ENCODE measurements around the gene PWWP2B. TPM values are rescaled to one million over a fixed set of nuclear protein-coding genes. Genes with fewer than 3 reads are reported as not detected.

The PWWP2B gene
- total and polyA plus RNA-seq, 2 of the 8 experiments (the other 6 are each of a cell fraction or from before 2014, with no cell fraction given) = 5.3 to 10.8 TPM

DNA sequence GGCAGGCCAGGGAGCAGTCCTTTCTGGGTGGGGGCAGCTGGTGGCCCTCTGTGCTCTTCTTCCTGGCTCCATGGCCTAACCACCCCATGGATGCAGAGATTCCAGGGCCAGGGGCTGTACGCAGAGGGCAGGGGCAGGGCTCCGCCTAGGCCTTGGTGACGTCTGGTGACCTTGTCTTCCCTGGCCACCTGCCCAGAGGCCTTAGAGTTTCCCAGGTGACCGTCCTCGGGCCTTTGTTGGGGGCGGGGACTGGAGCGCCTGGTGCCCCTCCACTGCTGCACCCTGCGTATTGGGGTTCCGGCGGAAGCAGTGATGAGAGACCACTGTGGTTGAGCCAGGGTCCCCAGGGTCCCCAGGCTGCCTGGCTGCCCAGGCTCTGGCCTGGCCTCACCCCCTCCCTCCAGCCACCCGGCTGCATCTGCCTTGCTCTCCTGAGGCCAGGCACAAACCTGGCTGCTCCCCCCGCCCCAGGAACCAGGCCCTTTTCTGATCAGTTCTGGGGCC, 10.3 kb downstream of the PWWP2B start:
- Histone ChIP-seq H3K9me3 (ENCODE audit: insufficient read depth in 2 of 2, low read depth in 1 of 2, low read length in 1 of 2) (no peaks in the 10 kb centered on the region), H4K8ac (ENCODE audit: extremely low read depth, insufficient read depth, low read length) (peak overlapping the region; percentile 66; the same call in 1 of the 2 replicates), H3K4me2 (ENCODE audit: insufficient read depth in 1 of 2, low read depth in 2 of 2, low read length in 2 of 2) (peak overlapping the region; percentile 60 to 61; a peak in 3 of 4 replicates), H3K36me3 (ENCODE audit: control insufficient read depth in 2 of 4, insufficient read depth in 4 of 4, low read length in 3 of 4) (peaks cover 0 to 8% (median 2%) of the 10 kb centered on the region in 4 experiments; a peak in 3 of 8 replicates), H4K20me1 (replicated peaks in 1 of 2; ENCODE audit: control insufficient read depth in 1 of 2, insufficient read depth in 2 of 2, low read length in 2 of 2) (peaks cover 0 to 3% of the 10 kb centered on the region in 2 experiments), H3K23me2 (ENCODE audit: low read depth, low read length) (no peaks in the 10 kb centered on the region), H3K79me2 (ENCODE audit: control insufficient read depth in 1 of 2, insufficient read depth in 2 of 2, low read length in 2 of 2) (no peaks in the 10 kb centered on the region), H2AK5ac (ENCODE audit: low read depth, low read length) (peak overlapping the region; percentile 100; the same call in 1 of the 2 replicates), H2BK15ac (ENCODE audit: low read length) (peak overlapping the region; percentile 61; the same call in 1 of the 2 replicates), H3K18ac (ENCODE audit: extremely low read depth, low read length) (peak overlapping the region; percentile 97), H3K27me3 (replicated peaks in 1 of 4; ENCODE audit: control insufficient read depth in 3 of 4, extremely low read depth in 1 of 4, insufficient read depth in 3 of 4, low read length in 3 of 4) (no peaks in the 10 kb centered on the region), H2BK5ac (ENCODE audit: low read depth, low read length) (peak overlapping the region; percentile 97), H3K14ac (ENCODE audit: insufficient read length) (no peak overlapping the region), H4K91ac (replicated peaks; ENCODE audit: insufficient read length, low read length) (peak overlapping the region; percentile 80), H2BK20ac (ENCODE audit: low read length) (peak overlapping the region; percentile 97; the same call in 1 of the 2 replicates), H3K4me3 (ENCODE audit: extremely low read depth in 1 of 4, insufficient read depth in 2 of 4, low read depth in 3 of 4, low read length in 4 of 4) (peak overlapping the region in 1 of 4 experiments; percentile 45; a peak in 1 of 8 replicates), H3K79me1 (ENCODE audit: low read depth, low read length) (peaks cover 2% of the 10 kb centered on the region; the same call in 1 of the 2 replicates), H3K23ac (ENCODE audit: insufficient read length) (no peak overlapping the region), H4K5ac (ENCODE audit: insufficient read length, low read depth, low read length) (peak overlapping the region; percentile 63), H2AFZ (ENCODE audit: low read length) (no peak overlapping the region), H3K9ac (replicated peaks in 1 of 4; ENCODE audit: extremely low read depth in 1 of 4, low read depth in 3 of 4, low read length in 3 of 4) (no peak overlapping the region; a peak in 1 of 7 replicates), H3K4me1 (replicated peaks in 1 of 4; ENCODE audit: control insufficient read depth in 3 of 4, insufficient read depth in 4 of 4, low read length in 3 of 4) (peaks cover 3 to 47% (median 37%) of the 10 kb centered on the region in 4 experiments), H3K27ac (ENCODE audit: low read depth, low read length) (peak overlapping the region; percentile 82), H2BK12ac (ENCODE audit: low read depth, low read length) (peak overlapping the region; percentile 98; the same call in 1 of the 2 replicates), H3K56ac (replicated peaks; ENCODE audit: insufficient read length, low read depth, low read length) (peak overlapping the region; percentile 27), H3K4ac (replicated peaks; ENCODE audit: insufficient read length, low read depth, low read length) (peak overlapping the region; percentile 88), H2BK120ac (replicated peaks; ENCODE audit: low read depth, low read length) (peak overlapping the region; percentile 50)
- no peak for DNase-seq (ENCODE audit: low read depth in 1 of 2, low spot score in 2 of 2)
- CTCF ChIA-PET (ENCODE audit: partially characterized antibody) = interaction anchor here (1.4 to 3.1 kb wide), 4 partner anchors 14 to 30 kb away, joined by 3 to 19 read pairs (median 4); no protein-coding TSS in a partner anchor
- POLR2A ChIA-PET (ENCODE audit: partially characterized antibody) = interaction anchor here (1.3 to 5.6 kb wide), 4 partner anchors 10 to 38 kb away, joined by 3 to 71 read pairs (median 14); partner anchors contain the start of gene PWWP2B
- no peak for FAIRE-seq
- 88% methylated on average over 9 of the region's 12 CpGs; no CpG with 5 or more reads in 1 of the 2 experiments for WGBS, 2 experiments (ENCODE audit: extremely low coverage in 1 of 2, insufficient coverage in 1 of 2, insufficient read length in 1 of 2, insufficient replicate concordance in 2 of 2, low coverage in 1 of 2, low lambda C conversion rate in 2 of 2, missing lambda C conversion rate in 1 of 2)
- TF ChIP-seq KDM4A (IDR thresholded peaks at IDR 0.05; ENCODE audit: low read depth, low read length, severe bottlenecking) = no peak
- TF ChIP-seq GTF2F1 (IDR thresholded peaks at IDR 0.05; ENCODE audit: borderline replicate concordance, low read depth, low read length) = no peak
- no peak for TF ChIP-seq TCF12 (IDR thresholded peaks at IDR 0.05; ENCODE audit: low read depth, low read length)
- no peak for TF ChIP-seq ATF3 (IDR thresholded peaks at IDR 0.05; ENCODE audit: insufficient read depth, low read depth, low read length)
- TF ChIP-seq RXRA (IDR thresholded peaks at IDR 0.05; ENCODE audit: insufficient read depth, low read depth, low read length) = no peak
- TF ChIP-seq SRF (IDR thresholded peaks at IDR 0.05; ENCODE audit: low read depth, low read length) = no peak
- TF ChIP-seq GABPA (IDR thresholded peaks at IDR 0.05; ENCODE audit: borderline replicate concordance, insufficient read depth, low read length) = no peak
- no peak for TF ChIP-seq RBBP5 (IDR thresholded peaks at IDR 0.05; ENCODE audit: borderline replicate concordance, low read depth, low read length)
- TF ChIP-seq E2F6 (IDR thresholded peaks at IDR 0.05) = no peak
- TF ChIP-seq CBX5 (IDR thresholded peaks at IDR 0.05; ENCODE audit: low read depth, low read length) = no peak
- TF ChIP-seq BACH1 (IDR thresholded peaks at IDR 0.05; ENCODE audit: low read length) = no peak

Measured in H1 (cell line).